HG03108 (cell line): ENCODE measurements around the gene RAPSN.

Experiments
- ATAC-seq: cut with Tn5 transposase; IDR thresholded peaks from one replicate; pipeline ENCODE4 v1.9.1; 2021; ENCODE audit warnings: moderate library complexity; ENCODE audit not compliant: unreplicated experiment

RAPSN gene

DNA sequence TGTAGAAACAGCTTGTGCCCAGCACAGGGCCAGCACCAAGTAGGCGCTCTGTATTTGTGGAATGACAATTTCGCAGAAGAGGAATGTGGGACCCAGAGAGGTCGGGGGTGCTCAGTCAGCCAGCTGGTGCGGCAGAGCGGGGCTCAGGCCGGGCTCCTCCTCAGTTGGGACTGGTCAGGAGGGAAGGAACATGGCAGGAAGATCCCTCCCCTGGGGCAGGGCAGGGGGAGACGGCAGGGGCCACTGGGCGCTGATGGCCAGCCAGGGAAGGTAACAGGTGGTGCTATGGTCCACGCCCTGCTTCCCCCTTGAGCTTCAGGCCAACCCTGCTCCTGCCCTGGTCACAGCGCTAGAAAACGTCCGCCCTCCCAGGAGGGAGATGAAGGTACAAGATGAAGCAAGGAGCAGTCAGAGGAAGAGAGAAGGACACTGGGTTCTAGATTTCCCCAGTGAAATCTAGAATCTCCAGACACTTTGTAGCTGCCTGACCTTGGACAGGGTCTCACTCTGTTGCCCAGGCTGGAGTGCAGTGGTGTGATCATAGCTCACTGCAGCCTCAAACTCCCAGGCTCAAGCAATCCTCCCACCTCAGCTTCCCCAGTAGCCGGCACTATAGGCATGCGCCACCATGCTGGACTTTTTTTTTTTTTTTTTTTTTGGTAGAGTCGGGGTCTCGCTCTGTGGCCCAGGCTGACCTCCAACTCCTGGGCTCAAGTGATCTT lies 57.1 kb downstream of the RAPSN start:
- ATAC-seq = no peak

DNA sequence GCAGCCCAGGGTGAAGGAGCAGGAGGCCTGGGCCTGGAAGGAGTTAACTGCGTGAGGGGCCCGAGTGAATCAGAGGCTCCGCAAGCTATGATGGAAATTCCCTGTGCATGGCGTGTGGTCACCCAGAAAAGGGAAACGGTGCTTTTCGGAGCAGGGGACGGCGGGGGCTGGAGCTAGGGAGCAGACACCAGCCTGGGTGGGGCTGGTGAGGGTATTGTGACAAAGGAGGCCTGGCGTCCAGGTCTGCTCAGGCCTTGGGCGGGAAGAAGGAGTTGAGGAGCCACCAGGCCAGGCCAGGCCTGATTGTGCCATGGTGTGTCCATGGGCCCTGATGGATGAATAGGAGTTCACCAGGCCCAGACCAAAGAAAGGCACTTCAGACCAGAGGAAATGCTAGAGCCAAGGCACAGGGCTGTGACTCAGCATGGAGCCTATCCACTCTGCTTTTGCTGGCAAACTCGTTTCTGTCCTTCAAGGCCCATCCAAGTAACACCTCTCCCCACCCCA lies 57.8 kb downstream of the RAPSN start:
- no peak for ATAC-seq

DNA sequence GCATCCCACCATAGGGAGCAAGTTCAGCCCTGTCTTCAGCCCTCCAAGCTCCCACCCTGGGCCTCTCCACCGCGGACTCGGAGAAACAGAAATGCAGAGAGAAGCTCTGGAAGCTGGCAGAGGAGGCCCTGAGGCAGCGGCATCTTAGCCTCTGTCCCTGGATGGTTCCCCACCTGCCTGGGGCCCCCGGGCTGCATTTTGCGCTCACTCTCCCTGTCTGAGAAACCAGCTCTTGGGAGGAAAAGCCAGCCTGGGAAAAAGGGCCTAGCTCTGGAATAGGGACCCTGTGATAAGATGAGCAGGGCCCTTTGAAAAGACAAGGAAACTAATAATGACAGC lies 58.5 kb downstream of the RAPSN start:
- ATAC-seq = no peak

DNA sequence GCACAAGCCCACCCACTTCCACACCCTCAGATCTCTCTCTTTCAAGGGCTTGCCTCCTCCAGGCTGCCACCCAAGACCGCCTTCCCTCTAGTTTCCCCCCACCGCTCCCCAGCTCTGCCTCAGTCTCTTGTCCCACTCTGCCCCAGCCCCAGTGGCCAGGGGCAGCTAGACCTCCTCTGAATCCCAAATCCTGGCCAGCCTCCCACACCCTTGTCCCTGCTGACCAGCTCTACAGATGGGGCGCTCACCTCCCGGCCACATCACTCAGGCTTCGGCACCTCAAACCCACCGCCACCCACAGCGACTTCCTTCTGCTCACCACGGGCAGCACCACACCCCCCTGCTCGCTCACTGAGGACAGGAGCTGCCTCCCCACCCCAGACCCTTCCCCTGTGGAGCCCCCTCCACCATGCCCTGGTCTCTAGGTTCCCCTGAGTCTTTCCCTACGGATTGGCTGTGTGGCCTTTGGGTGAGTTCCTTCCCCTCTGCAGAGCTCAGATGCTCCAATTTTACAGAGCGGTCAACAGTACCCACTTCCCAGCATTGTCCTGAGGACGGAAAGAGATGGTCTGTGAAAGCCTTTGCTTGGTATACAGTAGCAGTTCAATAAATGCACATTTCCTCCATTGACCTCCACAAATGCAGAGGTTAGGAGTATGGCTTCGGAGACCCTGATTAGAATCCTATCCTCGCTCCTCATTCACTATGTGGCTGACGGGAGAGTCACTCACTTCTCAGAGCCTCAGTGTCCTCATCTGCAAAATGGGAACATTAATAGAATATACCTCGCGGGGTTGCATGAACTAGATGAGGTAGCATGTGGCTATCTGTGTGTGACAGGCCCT lies 59.1 kb downstream of the RAPSN start:
- ATAC-seq = no peak

DNA sequence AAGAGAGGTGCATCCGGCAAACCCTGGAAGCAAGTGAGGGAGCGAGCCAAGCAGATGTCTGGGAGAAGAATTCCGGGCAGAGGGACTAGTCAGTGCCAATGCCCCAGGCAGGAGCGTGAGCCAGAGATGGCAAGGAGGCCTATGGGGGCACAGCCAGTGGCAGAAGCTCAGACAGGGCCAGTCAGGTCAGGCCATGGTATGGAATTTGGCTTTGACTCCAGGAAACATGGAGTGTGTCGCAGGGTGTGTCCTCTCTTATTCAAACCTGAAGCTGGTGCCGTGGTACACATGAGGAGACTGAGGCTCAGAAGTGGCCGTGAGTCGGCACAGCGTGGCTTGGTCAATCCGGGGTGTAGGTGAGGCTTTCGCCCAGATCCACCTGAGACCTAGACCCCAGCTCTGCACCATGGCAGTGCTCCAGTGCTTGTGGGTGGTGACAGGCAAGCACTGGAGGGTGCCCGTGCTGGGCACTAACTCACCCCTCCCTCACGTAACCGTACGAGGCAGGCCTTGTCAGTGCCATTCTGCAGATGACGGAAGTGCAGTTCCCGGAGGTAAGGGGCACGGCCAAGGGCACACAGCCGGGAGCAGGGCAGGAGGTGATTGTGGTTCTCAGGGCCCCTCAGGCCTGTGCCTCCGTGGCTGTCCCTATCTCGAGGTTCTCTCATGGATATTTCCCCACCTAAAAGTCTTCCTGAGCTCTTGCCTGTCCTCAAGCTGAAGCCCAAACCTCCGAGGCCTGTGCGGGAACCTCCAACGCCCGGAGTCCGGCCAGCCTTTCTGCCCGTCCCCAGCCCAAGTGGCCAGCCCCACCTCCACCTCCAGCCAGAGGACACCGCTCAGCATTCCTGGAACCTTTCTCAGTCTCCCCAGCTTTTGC lies 60.0 kb downstream of the RAPSN start:
- ATAC-seq = no peak

DNA sequence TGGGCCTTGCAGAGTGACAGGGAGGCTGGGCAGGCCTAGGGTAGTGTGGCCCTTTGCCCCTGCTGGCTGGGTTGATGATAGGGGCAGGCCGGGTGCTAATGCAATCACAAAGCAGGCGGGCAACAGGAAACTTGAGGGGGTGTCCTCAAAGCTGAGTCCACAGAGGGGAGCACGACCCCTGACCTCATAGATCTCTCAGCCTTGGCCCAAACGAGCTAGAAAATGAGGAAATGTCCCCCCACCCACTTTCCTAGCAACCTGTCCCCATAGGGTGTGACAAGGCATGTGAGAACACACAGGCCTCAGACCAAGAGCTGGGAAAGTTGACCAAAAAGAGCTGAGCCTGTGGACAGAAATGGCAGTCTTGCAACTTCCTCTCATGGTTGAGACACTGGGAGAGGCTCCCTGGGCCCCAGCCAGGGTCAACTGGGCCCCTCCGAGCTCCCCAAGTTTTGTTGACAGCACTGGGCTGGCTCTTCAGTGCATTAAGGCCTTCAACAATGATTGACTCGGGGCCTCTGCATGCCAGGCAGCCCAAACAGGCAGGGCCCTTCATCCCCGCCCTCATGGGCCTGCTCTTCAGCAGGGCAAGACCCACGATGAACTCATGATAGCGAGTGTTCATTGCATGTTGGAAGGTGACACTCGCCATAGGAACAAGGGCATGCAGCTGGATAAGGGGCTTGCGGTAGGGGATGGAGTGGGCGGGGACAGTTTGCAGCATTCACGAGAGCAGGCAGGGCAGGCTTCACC lies 60.8 kb downstream of the RAPSN start:
- ATAC-seq = no peak
